WERI-Rb-1 (cell line): ENCODE results near the gene CALHM2.

ENCODE experiments used
- DNase-seq: peaks from one replicate; pipeline ENCODE4 v3.0.0-alpha.2; 2020
- H3K27ac ChIP-seq: fragments of 250-450 bp; sonication (Bioruptor Pico); 2 replicates; pipeline ENCODE4 v1.5.1; 2020; ENCODE audit warnings: mild to moderate bottlenecking, moderate library complexity
- H3K27me3 ChIP-seq: fragments of 250-450 bp; sonication (Bioruptor Pico); 2 replicates; pipeline ENCODE4 v1.5.1; 2021; ENCODE audit warnings: mild to moderate bottlenecking, low read depth, moderate library complexity; ENCODE audit not compliant: insufficient read depth, severe bottlenecking
- H3K36me3 ChIP-seq: fragments of 250-450 bp; sonication (Bioruptor Pico); 2 replicates; pipeline ENCODE4 v1.5.1; 2020; ENCODE audit warnings: mild to moderate bottlenecking, moderate library complexity
- H3K4me3 ChIP-seq: 2 replicates; pipeline ENCODE4 v1.5.1; 2011; ENCODE audit warnings: low read depth, mild to moderate bottlenecking, control low read depth, low read length
- H3K9me3 ChIP-seq: fragments of 250-450 bp; sonication (Bioruptor Pico); 2 replicates; pipeline ENCODE4 v1.5.1; 2021; ENCODE audit warnings: mild to moderate bottlenecking, moderate library complexity; ENCODE audit not compliant: severe bottlenecking
- TF ChIP-seq, protein P1 (sequence below): IDR thresholded peaks from 2 replicates; pipeline ENCODE4 v1.5.1; 2011; ENCODE audit warnings: low read depth, mild to moderate bottlenecking, control low read depth, inconsistent platforms, low read length

The CALHM2 gene

DNA sequence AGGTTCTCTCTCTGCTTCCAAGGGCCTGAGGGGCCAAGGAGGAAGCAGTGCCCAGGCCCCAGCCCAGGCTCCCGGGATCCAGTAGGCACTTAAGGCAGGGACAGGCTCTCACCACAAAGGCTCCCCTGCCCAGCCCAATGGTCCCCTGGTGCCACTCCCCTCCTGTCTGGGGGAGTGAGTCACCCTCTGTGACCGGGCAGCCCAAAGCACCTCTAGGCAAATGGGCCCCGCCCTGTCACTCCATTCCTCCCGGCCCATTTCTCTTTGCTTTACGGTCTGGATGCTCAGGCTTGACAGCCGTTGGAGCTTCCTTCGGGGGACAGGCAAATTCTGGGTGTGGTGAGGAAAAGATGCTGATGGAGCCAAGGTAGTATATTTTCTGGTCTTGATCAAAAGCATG lies 27.0 kb upstream of the CALHM2 start, which contains the start of gene CALHM3:
Gene CALHM3, minus strand, starts transcription at position 106 of the 400 bp plus-strand sequence. CDS start 208 bp downstream, outside the sequence.
- Histone ChIP-seq H3K27me3 (no peaks in the 10 kb centered on the region), H3K4me3 (no peak within 1 kb of the TSS), H3K36me3 (no peaks in the 10 kb centered on the region), H3K27ac (no peak within 1 kb of the TSS), H3K9me3 (no peaks in the 10 kb centered on the region)
- no peak for DNase-seq
- TF ChIP-seq, protein P1, sequence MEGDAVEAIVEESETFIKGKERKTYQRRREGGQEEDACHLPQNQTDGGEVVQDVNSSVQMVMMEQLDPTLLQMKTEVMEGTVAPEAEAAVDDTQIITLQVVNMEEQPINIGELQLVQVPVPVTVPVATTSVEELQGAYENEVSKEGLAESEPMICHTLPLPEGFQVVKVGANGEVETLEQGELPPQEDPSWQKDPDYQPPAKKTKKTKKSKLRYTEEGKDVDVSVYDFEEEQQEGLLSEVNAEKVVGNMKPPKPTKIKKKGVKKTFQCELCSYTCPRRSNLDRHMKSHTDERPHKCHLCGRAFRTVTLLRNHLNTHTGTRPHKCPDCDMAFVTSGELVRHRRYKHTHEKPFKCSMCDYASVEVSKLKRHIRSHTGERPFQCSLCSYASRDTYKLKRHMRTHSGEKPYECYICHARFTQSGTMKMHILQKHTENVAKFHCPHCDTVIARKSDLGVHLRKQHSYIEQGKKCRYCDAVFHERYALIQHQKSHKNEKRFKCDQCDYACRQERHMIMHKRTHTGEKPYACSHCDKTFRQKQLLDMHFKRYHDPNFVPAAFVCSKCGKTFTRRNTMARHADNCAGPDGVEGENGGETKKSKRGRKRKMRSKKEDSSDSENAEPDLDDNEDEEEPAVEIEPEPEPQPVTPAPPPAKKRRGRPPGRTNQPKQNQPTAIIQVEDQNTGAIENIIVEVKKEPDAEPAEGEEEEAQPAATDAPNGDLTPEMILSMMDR, result no peak

DNA sequence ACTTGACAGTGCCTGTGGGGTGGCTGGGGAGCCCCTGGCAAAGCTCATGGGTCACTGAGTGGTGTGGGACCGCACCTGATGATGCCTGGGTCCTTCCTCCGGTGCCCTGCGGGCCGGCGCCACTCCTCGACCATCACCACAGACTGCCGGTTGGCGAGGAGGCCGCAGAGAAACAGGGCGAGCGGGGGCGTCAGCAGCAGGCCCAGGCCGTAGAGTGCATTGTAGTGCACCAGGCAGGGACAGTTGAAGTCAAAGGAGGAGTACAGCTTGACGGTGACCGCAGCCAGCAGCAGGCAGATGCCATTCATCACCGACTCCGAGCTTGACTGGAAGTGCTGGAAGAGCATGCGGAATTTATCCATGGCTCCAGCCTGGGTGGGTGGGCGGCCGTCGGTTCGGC lies 26.5 kb upstream of the CALHM2 start:
- H3K27ac ChIP-seq, result no peak overlapping the region
- no peaks in the 10 kb centered on the region for H3K36me3 ChIP-seq

DNA sequence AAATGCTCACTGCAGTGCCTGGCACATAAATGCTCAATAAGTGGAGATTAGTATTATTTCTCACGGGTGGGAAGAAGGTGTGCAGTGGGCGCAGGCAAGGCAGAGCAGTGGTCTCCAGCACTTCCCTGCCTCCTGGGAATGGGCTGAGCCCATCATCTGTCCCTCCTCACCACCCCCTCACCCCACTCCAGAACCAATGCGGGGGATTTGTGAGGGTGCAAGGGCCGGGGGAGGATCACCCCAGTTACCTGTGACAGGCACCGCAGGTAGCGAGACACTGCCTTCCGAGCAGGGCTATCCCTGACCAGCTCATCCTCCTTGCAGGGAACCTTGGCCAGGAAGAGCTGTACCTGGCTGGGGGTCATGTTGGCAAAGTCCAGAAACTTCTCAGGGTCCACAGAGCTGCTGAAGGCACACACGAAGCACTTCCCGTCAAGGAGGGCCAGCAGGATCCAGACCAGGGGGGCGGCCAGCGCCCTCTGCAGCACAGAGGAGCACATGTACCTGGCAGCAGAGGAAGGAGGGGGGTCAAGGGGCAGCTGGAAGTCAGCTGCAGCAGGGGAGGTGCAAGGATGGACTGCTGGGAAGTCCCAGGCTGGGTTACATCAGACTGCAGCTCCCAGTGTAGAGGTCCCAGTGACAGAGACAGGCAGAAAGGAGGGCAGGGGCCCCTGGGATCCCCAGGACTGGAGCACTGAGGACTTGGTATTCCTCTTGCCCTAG lies 24.0 kb upstream of the CALHM2 start:
- Histone ChIP-seq H3K9me3 (no peaks in the 10 kb centered on the region), H3K4me3 (no peak overlapping the region), H3K27ac (no peak overlapping the region), H3K36me3 (no peaks in the 10 kb centered on the region), H3K27me3 (no peaks in the 10 kb centered on the region)
- DNase-seq, result peak; percentile 81
- TF ChIP-seq, protein P1, result peak; percentile 91

More for the DNA sequence above, 26.5 kb upstream of the CALHM2 start:
- Histone ChIP-seq H3K27me3 (no peaks in the 10 kb centered on the region), H3K9me3 (no peaks in the 10 kb centered on the region), H3K4me3 (no peak overlapping the region)
- no peak for DNase-seq
- TF ChIP-seq, protein P1, result no peak

DNA sequence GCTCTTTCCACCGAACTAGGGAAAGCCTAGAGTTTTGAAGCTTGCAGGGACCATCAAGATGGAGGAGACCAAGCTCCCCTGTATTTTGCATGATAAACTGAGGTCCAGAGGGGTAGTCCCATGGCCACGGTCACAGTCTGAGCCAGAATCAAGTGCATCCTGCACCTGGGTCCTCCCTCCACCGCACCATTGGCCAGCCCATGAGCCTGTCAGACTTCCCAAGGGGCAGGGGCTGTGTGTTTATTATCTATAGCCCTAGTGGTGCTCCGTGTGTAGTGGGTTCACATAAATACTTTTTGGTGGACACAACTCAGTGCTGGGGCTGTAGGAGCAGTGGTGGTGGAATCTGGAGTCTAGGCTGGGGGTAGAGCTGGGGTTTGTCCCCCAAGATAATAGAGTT lies 23.3 kb upstream of the CALHM2 start:
- DNase-seq, result no peak
- no peak overlapping the region for H3K4me3 ChIP-seq
- TF ChIP-seq, protein P1, result no peak
- no peaks in the 10 kb centered on the region for H3K9me3 ChIP-seq
- H3K27me3 ChIP-seq, result no peaks in the 10 kb centered on the region
- no peaks in the 10 kb centered on the region for H3K36me3 ChIP-seq
- no peak overlapping the region for H3K27ac ChIP-seq

DNA sequence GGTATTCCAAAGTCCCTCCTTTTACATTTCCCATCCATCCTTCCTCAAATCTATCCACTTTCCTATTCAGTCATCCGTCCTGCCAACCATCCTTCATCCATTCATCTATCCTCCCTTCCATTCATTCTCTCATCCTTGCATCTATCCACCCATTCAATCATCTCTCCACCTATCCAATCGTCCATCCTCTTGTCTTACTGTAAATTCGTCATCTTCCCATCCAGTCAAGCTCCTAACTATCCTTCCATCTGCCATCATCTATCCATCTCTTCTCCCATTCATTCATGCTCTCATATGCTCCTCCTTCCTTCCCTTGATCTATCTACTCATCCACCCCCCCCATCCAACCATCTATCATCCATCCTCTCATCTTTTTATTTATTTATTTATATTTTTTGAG lies 21.9 kb upstream of the CALHM2 start:
- TF ChIP-seq, protein P1, result no peak
- H3K4me3 ChIP-seq, result no peak overlapping the region

DNA sequence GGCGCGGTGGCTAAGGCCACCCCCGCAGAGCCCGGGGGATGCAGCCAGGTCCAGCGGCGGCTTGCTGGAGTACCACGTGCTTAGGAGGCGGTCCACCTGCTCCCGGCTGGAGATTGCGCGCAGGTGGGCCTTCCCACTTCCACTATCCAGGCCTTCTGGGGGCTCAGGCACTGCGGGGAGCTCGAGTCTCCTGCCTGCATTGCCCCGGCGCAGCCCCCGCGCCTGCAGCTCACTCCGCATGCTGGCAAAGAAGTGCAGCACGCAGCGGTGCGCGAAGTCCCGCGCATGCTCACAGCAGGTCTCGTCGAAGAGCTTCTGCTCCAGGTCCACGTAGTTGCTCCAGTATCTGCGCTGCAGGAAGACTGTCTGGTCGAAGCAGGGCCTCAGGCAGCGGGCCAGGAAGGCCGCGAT lies 21.1 kb upstream of the CALHM2 start:
- H3K9me3 ChIP-seq, result no peaks in the 10 kb centered on the region
- no peak for DNase-seq
- TF ChIP-seq, protein P1, result no peak
- no peak overlapping the region for H3K4me3 ChIP-seq
- no peak overlapping the region for H3K27ac ChIP-seq
- H3K27me3 ChIP-seq, result no peaks in the 10 kb centered on the region
- no peaks in the 10 kb centered on the region for H3K36me3 ChIP-seq

More for the DNA sequence above, 21.9 kb upstream of the CALHM2 start:
- H3K27me3 ChIP-seq, result no peaks in the 10 kb centered on the region
- no peaks in the 10 kb centered on the region for H3K9me3 ChIP-seq
- H3K27ac ChIP-seq, result no peak overlapping the region
- H3K36me3 ChIP-seq, result no peaks in the 10 kb centered on the region
- no peak for DNase-seq
